ENCODE data around the gene CPXM2. TPM values are rescaled to one million over a fixed set of nuclear protein-coding genes. Genes with fewer than 3 reads are reported as not detected.

CPXM2 gene
- polyA plus RNA-seq, 3 donors = not detected

- Mint-ChIP-seq H3K9me3 (peaks cover 3 to 13% (median 8%) of the 10 kb centered on the region in 7 donors), H3K4me1 (no peaks in the 10 kb centered on the region), H3K27me3 (ENCODE audit: low read depth in 3 of 3) (peaks cover 21 to 50% (median 27%) of the 10 kb centered on the region in 3 donors), H3K4me3 (peak overlapping the region in 1 of 2 donors; percentile 49), H3K36me3 (no peaks in the 10 kb centered on the region), H3K27ac (no peak overlapping the region)
- H3K9me3 ChIP-seq (replicated peaks in 1 of 2; ENCODE audit: control insufficient read depth in 1 of 2, insufficient read depth in 1 of 2, low read length in 2 of 2) = peaks cover 0 to 5% of the 10 kb centered on the region in 2 donors
- H3K79me2 ChIP-seq (ENCODE audit: insufficient read depth, low read length) = no peaks in the 10 kb centered on the region
- TF ChIP-seq, protein P1, sequence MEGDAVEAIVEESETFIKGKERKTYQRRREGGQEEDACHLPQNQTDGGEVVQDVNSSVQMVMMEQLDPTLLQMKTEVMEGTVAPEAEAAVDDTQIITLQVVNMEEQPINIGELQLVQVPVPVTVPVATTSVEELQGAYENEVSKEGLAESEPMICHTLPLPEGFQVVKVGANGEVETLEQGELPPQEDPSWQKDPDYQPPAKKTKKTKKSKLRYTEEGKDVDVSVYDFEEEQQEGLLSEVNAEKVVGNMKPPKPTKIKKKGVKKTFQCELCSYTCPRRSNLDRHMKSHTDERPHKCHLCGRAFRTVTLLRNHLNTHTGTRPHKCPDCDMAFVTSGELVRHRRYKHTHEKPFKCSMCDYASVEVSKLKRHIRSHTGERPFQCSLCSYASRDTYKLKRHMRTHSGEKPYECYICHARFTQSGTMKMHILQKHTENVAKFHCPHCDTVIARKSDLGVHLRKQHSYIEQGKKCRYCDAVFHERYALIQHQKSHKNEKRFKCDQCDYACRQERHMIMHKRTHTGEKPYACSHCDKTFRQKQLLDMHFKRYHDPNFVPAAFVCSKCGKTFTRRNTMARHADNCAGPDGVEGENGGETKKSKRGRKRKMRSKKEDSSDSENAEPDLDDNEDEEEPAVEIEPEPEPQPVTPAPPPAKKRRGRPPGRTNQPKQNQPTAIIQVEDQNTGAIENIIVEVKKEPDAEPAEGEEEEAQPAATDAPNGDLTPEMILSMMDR (IDR thresholded peaks at IDR 0.05) = no peak
- H3K9ac ChIP-seq (ENCODE audit: insufficient read depth, low read length, poor library complexity, severe bottlenecking) = no peak overlapping the region
- H3K4me3 ChIP-seq (replicated peaks in 1 of 3; ENCODE audit: low read depth in 2 of 3, low read length in 3 of 3) = no peak overlapping the region
- peaks cover 9 to 38% of the 10 kb centered on the region in 2 donors for H3K27me3 ChIP-seq (ENCODE audit: control insufficient read depth in 2 of 2, insufficient read depth in 2 of 2, low read length in 2 of 2)
- no peaks in the 10 kb centered on the region for H4K20me1 ChIP-seq (ENCODE audit: insufficient read depth, low read length)
- intact Hi-C loops (cut with micrococcal nuclease) = no loop called here
- no peaks in the 10 kb centered on the region for H3K36me3 ChIP-seq (replicated peaks in 1 of 2; ENCODE audit: control insufficient read depth in 1 of 2, insufficient read depth in 2 of 2, low read length in 2 of 2)
- no peak for DNase-seq
- H3K4me1 ChIP-seq (ENCODE audit: control insufficient read depth in 1 of 2, insufficient read depth in 2 of 2, low read length in 2 of 2) = no peaks in the 10 kb centered on the region
- H3K27ac ChIP-seq (ENCODE audit: low read depth in 1 of 2, low read length in 2 of 2) = no peak overlapping the region
- no peak overlapping the region for H2AFZ ChIP-seq (ENCODE audit: insufficient read depth, low read depth, low read length, poor library complexity, severe bottlenecking)
- H3K4me2 ChIP-seq (replicated peaks; ENCODE audit: extremely low read depth, low read length, poor library complexity, severe bottlenecking) = no peak overlapping the region
- WGBS (ENCODE audit: insufficient coverage) = 88% methylated on average over 8 of the region's 11 CpGs
Observed at GRCh38 chr10:123774132-123774742, 117.4 kb downstream of the CPXM2 start.

DNA sequence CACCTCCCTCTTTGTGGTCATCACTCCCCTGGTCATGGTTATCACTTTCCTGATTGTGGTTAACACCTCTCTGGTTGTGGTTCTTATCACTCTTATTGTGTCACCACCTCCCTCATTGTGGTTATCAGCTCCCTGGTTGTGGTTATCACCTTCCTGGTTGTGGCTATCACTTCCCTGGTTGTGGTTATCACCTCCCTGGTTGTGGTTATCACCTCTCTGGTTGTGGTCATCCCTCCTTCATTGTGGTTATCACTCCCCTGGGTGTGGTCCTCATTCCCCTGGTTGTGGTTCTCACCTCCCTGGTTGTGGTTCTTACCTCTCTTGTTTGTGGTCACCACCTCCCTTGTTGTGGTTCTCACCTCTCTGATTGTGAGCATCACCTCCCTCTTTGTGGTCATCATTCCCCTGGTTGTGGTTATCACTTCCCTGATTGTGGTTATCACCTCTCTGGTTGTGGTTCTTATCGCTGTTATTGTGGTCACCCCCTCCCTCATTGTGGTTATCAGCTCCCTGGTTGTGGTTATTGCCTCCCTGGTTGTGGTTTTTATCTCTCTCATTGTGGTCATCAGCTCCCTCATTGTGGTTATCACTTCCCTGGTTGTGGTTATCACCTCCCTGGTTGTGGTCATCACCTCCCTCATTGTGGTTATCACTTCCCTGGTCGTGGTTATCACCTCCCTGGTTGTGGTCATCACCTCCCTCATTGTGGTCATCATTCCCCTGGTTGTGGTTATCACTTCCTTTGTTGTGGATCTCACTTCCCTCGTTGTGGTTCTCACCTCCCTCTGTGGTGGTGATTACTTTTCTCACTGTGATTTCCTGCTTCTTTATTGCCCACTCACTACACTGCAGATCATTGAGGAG is 118.7 kb downstream of the CPXM2 start:
- H3K9ac ChIP-seq (ENCODE audit: insufficient read depth, low read length, poor library complexity, severe bottlenecking) = no peak overlapping the region
- H3K4me3 ChIP-seq (replicated peaks in 1 of 3; ENCODE audit: low read depth in 2 of 3, low read length in 3 of 3) = no peak overlapping the region
- Mint-ChIP-seq H3K4me3 (peak overlapping the region in 1 of 2 donors; percentile 35), H3K4me1 (no peaks in the 10 kb centered on the region), H3K9me3 (peaks cover 3 to 13% (median 10%) of the 10 kb centered on the region in 7 donors), H3K27me3 (ENCODE audit: low read depth in 3 of 3) (peaks cover 17 to 46% (median 22%) of the 10 kb centered on the region in 3 donors), H3K27ac (no peak overlapping the region), H3K36me3 (no peaks in the 10 kb centered on the region)
- H4K20me1 ChIP-seq (ENCODE audit: insufficient read depth, low read length) = no peaks in the 10 kb centered on the region
- DNase-seq = no peak
- WGBS (ENCODE audit: insufficient coverage) = no CpG with 5 or more reads among the region's 3 CpGs
- H2AFZ ChIP-seq (ENCODE audit: insufficient read depth, low read depth, low read length, poor library complexity, severe bottlenecking) = no peak overlapping the region
- intact Hi-C loops (cut with micrococcal nuclease) = no loop called here
- no peaks in the 10 kb centered on the region for H3K36me3 ChIP-seq (replicated peaks in 1 of 2; ENCODE audit: control insufficient read depth in 1 of 2, insufficient read depth in 2 of 2, low read length in 2 of 2)
- TF ChIP-seq, protein P1 (IDR thresholded peaks at IDR 0.05) = no peak
- H3K27ac ChIP-seq (ENCODE audit: low read depth in 1 of 2, low read length in 2 of 2) = no peak overlapping the region
- no peaks in the 10 kb centered on the region for H3K79me2 ChIP-seq (ENCODE audit: insufficient read depth, low read length)
- H3K4me1 ChIP-seq (ENCODE audit: control insufficient read depth in 1 of 2, insufficient read depth in 2 of 2, low read length in 2 of 2) = no peaks in the 10 kb centered on the region
- H3K9me3 ChIP-seq (replicated peaks in 1 of 2; ENCODE audit: control insufficient read depth in 1 of 2, insufficient read depth in 1 of 2, low read length in 2 of 2) = peaks cover 0 to 5% of the 10 kb centered on the region in 2 donors
- no peak overlapping the region for H3K4me2 ChIP-seq (replicated peaks; ENCODE audit: extremely low read depth, low read length, poor library complexity, severe bottlenecking)
- peaks cover 3 to 29% of the 10 kb centered on the region in 2 donors for H3K27me3 ChIP-seq (ENCODE audit: control insufficient read depth in 2 of 2, insufficient read depth in 2 of 2, low read length in 2 of 2)
